ENCODE data around the gene RYR1. TPM values are rescaled to one million over a fixed set of nuclear protein-coding genes. Genes with fewer than 3 reads are reported as not detected.

RYR1 gene
- total RNA-seq (1 to 10 TPM in 5 of 9 donors, under 1 TPM in 4; 0.44 to 2.1 (median 1.4) TPM), polyA plus RNA-seq (under 1 TPM; 0.61 to 0.72 TPM)
- long read RNA-seq, donor 1, partial matches to known transcripts, result 1 of 1 reads
- long read RNA-seq, donor 1, other reads (novel, unspliced or antisense), result 0 of 1 reads
- long read RNA-seq, donor 2, result 0 reads
- long read RNA-seq, donor 3, partial matches to known transcripts, result 0 of 1 reads
- long read RNA-seq, donor 3, other reads (novel, unspliced or antisense), result 1 of 1 reads

- intact Hi-C loops (cut with DNase I), result loop anchor here in 1 of 10 donors (10.0 kb wide), 1 partner anchor 152 kb away; no protein-coding TSS in a partner anchor
- peak; percentile 40 to 87 (median 71) for DNase-seq
- 13 to 54% (median 14%) methylated on average over 5 to 20 of the region's 20 CpGs for WGBS, 4 donors
Observed at GRCh38 chr19:38433268-38433733, at the start of gene RYR1. Gene RYR1, plus strand, starts transcription at chr19:38433691. Its CDS starts 139 bp downstream, at chr19:38433830.

GRCh38 chr19:38383743-38384142, 49.7 kb upstream of the RYR1 start:
- TF ChIP-seq CTCF (IDR thresholded peaks at IDR 0.05), result no peak
- TF ChIP-seq POLR2A (IDR thresholded peaks at IDR 0.05), result no peak
- peaks cover 0 to 33% (median 21%) of the 10 kb centered on the region in 12 donors for H3K4me1 ChIP-seq
- DNase-seq, result no peak
- peaks cover 0 to 30% (median 0%) of the 10 kb centered on the region in 9 donors for H3K27me3 ChIP-seq
- H3K4me3 ChIP-seq, result no peak overlapping the region
- peaks cover 11 to 74% (median 65%) of the 10 kb centered on the region in 9 donors for H3K36me3 ChIP-seq
- 92 to 100% (median 95%) methylated on average over 2 of the region's 2 CpGs for WGBS, 4 donors
- H3K9me3 ChIP-seq, result no peaks in the 10 kb centered on the region
- H3K27ac ChIP-seq, result no peak overlapping the region
- intact Hi-C loops (cut with DNase I), result no loop called here
- no peak for ATAC-seq

More at GRCh38 chr19:38433268-38433733, at the start of gene RYR1:
- peaks cover 0 to 17% (median 0%) of the 10 kb centered on the region in 12 donors for H3K4me1 ChIP-seq
- ATAC-seq, result peak in 3 of 4 donors; percentile 85 to 89 (median 88)
- H3K9me3 ChIP-seq, result no peaks in the 10 kb centered on the region
- H3K27me3 ChIP-seq, result peaks cover 8 to 52% (median 25%) of the 10 kb centered on the region in 9 donors
- H3K36me3 ChIP-seq, result no peaks in the 10 kb centered on the region
- TF ChIP-seq CTCF (IDR thresholded peaks at IDR 0.05) (no peak), POLR2A (IDR thresholded peaks at IDR 0.05) (no peak)
- peak within 1 kb of the TSS in 6 of 12 donors; percentile 4 to 20 (median 12) for H3K4me3 ChIP-seq
- no peak within 1 kb of the TSS for H3K27ac ChIP-seq

- 77 to 88% (median 86%) methylated on average over 9 to 10 of the region's 10 CpGs for WGBS, 4 donors
- no peak for DNase-seq
- no peak for TF ChIP-seq CTCF (IDR thresholded peaks at IDR 0.05)
- no peak for TF ChIP-seq POLR2A (IDR thresholded peaks at IDR 0.05)
- Histone ChIP-seq H3K36me3 (peaks cover 10 to 67% (median 58%) of the 10 kb centered on the region in 9 donors), H3K4me1 (peaks cover 0 to 39% (median 25%) of the 10 kb centered on the region in 12 donors), H3K27ac (no peak overlapping the region), H3K4me3 (no peak overlapping the region), H3K27me3 (peaks cover 0 to 36% (median 0%) of the 10 kb centered on the region in 9 donors), H3K9me3 (no peaks in the 10 kb centered on the region)
- no peak for ATAC-seq
- intact Hi-C loops (cut with DNase I), result no loop called here
Observed at GRCh38 chr19:38384209-38385027, 49.1 kb upstream of the RYR1 start.
